Right ventricle myocardium inferior (tissue), 1 donor: ENCODE measurements around the gene RNF213. TPM values are rescaled to one million over a fixed set of nuclear protein-coding genes. Genes with fewer than 3 reads are reported as not detected.

Experiments used
- ATAC-seq: fragments of 200-7000 bp; cut with Tn5 transposase; one replicate; pipeline ENCODE4 v1.9.1; 2020; ENCODE audit warnings: mild to moderate bottlenecking, moderate library complexity
- DNase-seq: peaks from one replicate; pipeline ENCODE4 v3.0.0; 2021; ENCODE audit errors: missing footprints
- intact Hi-C: fragments of 100-400 bp; cut with DNase I; formaldehyde crosslinking; loops from one replicate; pipeline ENCODE4 v1.11.0; 2022
- total RNA-seq: library from RNA; stranded (reverse); fragmentation: NEBNext Ultra II Directional; extraction: Animal tissue kit (Norgen Biotek cat#: 25700); gene quantifications from one replicate; pipeline ENCODE4 v1.2.1, GENCODE V29; 2021
- donor health status: DM: no; HTN: yes; CAD: no; lungs with severe emphysema.

Gene RNF213
- total RNA-seq, 1 donor from 2014 or later, result 28.6 TPM

DNA sequence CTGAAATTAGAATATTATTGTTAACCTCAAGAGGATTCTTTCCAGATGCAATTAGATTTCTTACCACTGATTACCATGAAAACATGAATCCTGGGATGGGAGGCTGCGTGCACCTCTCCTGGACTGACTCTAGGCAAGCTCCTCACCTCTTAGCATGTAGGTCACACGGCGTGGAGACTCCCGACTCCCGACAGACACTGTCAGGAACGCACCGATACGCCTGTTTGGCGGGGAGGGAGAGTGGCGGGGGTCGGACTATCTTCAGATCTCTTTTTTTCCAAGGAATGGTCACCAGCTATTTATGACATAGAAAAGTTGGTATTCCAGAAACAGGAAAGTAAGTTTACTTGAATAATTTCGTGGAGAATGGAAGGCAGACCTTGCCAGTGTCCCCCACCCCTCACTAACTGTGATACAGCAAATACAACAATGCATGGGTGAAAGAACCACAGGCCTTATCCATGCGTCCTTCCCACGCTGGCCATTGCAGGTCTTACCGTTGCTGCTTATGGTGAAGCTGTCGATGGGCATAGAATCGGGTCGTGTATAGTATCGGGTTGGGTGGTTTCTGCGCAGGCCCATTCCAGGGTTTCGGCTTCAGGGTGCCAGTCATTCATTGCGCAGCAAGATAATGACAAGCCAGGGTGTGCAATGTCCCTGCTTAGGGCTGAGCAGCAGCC is 91.7 kb downstream of the RNF213 start:
- intact Hi-C loops, result no loop called here
- DNase-seq, result no peak
- no peak for ATAC-seq

DNA sequence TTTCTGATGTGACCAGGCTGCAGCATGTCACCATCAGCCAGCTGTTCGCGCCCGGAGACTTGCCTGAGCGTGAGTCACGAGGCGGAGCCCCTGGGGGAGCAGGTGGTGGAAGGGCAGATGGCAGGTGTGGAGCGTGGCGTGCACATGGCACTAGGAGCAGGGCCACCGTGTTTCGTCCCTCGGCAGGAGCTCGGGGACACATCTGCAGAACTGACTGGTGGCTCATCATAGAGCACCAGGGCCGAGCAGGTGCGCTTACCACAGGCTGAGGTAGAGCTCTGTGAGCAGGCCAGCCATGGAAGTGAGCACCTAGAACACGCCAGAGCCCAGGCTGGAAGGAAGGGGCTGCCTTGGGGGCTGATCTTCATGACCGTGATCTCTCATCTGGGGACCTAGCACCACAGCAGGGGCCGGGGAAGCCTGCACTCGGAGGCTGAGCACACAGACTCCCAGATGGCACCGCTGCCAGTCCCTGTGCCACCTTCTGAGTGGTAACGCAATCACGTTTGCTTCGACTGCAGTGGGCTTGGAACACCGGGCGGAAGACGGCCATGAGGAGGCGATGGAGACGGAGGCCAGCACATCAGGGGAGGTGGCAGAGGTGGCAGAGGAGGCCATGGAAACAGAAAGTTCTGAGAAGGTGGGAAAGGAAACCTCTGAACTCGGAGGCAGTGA is 92.5 kb downstream of the RNF213 start:
- ATAC-seq (no peak), DNase-seq (no peak)
- intact Hi-C loops, result no loop called here

DNA sequence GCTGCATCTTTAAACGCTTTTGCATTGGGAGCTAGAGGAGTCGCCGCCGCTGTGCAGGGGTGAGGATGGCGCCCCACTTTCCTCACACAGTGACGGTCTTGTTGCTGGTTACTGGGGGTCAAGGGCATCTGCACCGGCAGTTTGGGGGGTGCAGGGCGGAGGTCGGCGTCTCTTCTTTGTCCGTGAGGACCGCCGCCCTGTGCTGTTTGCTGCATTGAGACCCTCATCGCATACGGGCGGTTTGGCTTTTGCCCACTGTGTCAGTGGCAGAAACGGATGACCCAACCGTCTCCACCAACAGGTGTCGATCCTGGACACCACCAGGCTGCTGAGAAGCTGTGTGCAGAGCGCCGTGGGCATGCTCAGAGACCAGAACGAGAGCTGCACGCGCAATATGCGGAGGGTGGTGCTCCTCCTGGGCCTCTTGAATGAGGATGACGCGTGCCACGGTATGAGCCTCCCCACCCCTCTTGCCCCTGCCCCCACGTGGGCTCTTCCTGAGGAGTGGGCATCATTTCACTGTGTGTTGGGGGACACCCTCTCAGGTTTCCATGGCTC is 93.1 kb downstream of the RNF213 start:
- intact Hi-C loops, result no loop called here
- ATAC-seq (no peak), DNase-seq (no peak)

GRCh38 chr17:80354336-80354735 is 93.7 kb downstream of the RNF213 start:
- intact Hi-C loops, result no loop called here
- no peak for DNase-seq
- no peak for ATAC-seq

DNA sequence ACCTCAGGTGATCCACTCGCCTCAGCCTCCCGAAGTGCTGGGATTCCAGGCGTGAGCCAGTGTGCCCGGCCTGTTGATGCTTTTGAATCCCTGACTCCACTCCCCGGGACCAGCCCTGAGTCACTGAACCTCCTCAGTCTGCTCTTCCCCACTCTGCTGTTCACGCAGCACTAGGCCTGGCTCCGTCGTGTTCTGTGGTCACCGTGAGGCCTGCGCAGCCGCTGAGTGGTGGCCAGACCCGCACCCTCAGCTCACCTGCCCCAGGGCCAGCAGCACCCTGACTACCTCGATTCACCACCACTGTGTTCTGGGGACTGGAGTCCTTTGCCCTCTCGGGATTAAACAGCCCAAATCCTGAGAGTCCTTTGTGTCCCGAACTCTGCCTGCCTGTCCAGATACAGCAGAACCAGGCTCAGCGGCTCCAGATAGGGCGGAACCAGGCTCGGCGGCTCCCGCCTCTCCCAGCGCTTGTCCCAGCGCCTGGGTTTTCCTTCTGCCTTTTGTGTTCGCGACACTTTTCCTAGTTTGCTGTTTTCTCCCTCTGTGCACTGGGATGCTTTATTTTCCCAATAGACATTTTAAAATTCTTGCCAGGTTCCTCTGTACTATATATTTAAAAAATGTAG is 95.7 kb downstream of the RNF213 start:
- intact Hi-C loops, result no loop called here
- no peak for DNase-seq
- no peak for ATAC-seq

DNA sequence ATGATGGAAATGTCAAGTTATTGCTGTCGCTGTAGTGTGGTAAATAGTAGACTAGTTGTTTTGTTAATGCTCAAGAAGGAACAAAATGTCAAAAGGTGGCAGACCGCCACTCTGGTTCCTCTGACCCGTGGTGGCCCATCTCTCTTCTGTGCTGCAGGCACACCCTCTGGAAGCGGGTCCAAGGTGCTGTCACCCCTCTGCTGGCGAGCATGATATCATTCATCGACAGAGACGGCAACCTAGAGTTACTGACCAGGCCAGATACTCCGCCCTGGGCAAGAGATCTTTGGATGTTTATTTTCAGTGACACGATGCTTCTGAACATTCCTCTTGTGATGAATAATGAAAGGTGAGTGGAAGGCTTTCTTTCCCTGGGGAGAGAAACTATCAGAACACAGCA is 97.5 kb downstream of the RNF213 start:
- no peak for ATAC-seq
- intact Hi-C loops, result no loop called here

DNA sequence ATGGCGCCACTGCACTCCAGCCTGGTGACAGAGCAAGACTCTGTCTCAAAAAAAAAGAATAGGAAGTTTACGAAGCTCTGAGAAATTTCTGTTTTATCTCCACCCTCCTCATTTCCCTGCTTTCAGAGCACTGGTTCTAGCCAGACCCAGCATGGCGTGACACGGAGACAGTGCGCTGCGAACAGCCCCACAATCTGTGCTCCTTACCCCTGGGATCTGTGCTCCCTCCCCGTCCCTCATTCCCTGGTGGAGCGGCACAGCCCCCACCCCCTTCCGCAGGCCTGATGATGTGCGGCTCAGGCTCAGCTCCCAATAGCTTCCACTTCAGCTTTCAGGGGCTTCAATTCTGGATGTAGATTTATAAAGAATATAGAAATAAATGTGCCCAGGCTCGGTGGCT is 98.2 kb downstream of the RNF213 start:
- DNase-seq (no peak), ATAC-seq (no peak)
- intact Hi-C loops, result no loop called here

More for the DNA sequence above, 97.5 kb downstream of the RNF213 start:
- no peak for DNase-seq

DNA sequence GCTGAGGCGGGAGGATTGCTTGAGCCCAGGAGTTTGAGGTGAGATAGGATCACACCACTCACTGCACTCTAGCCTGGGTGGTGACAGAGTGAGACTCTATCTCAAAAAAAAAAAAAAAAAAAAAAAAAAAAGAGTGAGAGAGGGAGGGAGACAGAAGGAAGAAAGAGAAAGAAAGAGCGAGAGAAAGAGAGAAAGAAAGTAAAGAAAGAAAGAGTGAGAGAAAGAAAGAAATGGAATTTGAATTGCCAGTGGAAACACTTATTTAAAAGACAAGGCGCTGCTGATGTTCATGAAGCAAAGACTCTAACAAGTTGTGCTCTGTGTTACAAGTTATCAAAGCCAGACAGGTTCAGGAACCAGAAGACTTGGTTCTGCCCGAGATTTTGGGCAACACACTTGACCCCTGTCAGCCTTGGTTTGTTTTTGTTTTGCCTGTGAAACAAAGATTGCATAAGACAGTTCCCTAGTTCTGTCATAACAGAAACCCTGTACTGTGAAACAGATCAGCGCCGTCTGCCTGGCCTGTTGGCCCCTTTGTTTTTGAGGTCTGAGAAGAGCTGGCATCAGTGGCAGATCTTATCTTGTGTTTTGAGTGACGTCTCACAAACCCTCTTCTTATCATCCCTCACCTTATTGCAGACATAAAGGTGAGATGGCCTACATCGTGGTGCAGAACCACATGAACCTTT is 98.9 kb downstream of the RNF213 start:
- no peak for DNase-seq
- intact Hi-C loops, result no loop called here
- no peak for ATAC-seq

GRCh38 chr17:80360396-80360795 is 99.7 kb downstream of the RNF213 start:
- DNase-seq, result no peak
- ATAC-seq, result no peak
- intact Hi-C loops, result no loop called here

DNA sequence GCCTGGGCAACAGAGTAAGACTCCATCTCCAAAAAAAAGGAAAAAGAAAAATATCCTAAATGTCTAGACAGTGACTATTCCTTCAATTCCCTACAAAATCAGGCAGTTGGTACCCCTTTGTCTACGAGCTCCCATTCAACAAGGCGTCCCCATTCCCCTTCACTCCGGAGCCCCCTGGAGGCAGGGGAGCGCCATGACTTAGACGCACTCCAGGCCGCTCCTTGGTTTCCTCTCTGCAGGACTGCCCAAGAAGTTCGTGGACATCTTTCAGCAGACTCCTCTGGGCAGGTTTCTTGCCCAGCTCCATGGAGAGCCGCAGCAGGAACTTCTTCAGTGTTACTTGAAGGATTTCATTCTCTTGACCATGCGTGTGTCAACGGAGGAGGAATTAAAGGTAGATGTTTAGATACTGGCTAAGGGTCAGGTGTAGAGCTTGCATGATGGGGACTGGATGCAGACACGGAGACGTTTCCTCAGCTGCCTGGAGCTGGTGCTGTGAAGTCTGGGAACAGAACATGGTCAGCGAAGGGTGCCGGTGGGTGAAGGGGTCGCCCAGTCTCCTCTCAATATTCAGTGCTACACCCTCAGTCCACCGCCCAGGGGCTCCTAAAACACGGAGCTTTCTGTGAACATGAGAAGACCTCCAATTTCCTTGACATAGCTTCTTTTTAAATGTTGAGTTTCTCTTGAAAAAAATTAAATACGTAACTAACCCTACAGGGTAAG is 101.0 kb downstream of the RNF213 start:
- DNase-seq, result no peak
- no peak for ATAC-seq
- intact Hi-C loops, result no loop called here

DNA sequence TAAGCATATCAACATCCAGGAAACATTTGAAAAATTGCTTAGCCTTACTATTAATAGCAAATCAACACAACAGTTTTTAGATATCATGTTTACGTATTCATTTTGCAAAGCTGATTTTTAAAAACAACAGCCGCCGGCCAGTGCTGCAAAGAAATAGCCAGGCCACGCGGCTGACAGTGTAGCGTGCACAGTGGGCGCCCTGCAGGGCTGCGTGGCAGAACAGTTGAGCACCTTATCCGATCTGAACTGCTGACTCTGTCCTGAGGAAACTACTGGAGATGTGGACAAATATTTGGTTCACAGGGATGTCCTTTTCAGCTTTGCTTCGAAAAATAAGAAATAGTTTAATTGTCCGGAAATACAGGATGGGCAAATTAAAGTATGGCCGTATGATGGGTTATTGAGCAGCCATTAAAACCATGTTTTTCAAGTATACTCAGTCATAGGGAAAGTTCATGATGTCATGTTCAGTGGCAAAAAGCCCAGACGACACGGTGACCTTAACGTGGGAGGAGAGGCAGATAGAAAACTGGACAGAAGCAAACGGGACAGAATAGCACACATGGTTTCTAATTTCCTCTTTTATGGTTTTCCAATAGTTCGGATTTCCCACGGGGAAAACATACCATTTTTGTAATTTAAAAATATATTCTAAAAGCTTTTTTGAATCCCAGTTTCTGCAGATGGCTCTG is 101.9 kb downstream of the RNF213 start:
- intact Hi-C loops, result no loop called here
- peak; percentile 79 for ATAC-seq
- no peak for DNase-seq

DNA sequence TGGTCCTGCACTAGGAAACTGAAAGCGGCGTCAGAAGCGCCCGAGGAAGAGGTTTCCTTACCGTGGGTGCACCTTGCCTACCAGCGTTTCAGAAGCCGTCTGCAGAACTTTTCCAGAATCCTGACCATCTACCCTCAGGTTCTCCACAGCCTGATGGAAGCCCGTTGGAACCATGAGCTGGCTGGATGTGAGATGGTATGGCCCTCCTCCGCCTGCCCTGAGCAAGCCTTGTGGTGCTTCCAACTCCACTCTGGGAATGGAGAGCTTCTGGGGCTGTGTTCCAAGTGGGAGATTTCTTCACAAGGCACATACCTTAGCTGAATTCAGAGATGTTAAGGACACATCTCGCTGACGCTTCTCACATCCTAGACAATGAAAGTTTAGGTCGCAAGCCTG is 102.5 kb downstream of the RNF213 start:
- no peak for DNase-seq
- no peak for ATAC-seq
- intact Hi-C loops, result no loop called here

DNA sequence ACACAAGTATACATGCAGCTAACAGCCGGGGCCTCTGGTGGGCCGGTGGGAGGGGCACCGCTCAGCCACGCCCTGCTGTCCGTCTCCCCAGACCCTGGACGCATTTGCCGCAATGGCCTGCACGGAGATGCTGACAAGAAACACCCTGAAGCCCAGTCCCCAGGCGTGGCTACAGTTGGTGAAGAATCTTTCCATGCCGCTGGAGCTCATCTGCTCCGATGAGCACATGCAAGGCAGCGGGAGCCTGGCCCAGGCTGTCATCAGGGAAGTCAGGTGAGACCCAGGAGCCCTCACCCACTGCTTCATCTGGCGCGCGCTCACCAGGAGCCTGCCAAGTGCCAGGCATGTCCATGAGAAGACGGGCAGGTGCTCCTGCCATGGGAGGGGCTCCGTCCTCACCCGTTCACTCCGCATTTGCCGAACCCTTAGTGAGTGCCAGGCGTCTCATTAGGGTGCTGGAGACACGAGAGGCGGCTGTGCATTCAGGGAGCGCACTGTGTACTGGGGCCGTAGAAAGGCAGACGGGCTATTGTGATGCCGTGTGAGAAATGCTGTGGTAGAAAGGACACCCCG is 103.0 kb downstream of the RNF213 start:
- DNase-seq (no peak), ATAC-seq (no peak)
- intact Hi-C loops, result no loop called here

GRCh38 chr17:80364091-80364691 is 103.5 kb downstream of the RNF213 start:
- intact Hi-C loops, result no loop called here
- no peak for DNase-seq
- peak; percentile 14 for ATAC-seq

- no peak for DNase-seq
- ATAC-seq, result no peak
- intact Hi-C loops, result no loop called here
Measured at GRCh38 chr17:80365001-80365965, 104.6 kb downstream of the RNF213 start.

DNA sequence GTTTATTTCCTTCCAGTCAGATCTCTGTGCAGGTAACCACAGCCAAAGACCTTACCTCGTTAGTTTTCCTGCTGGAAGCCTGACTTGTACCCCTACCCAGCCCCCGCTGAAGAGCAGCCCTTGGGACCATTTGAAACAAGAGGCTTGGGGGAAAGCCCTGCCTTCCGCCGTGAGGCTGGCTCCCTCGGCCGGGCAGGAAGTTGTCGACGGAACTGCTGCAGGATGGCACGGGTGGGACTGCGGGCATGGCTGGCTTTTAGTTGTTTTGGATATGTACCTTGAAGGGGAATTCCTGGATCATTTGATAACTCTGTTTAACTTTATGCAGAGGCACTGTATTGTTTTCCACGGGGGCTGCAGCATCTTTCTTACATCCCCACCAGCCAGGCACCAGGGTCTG is 105.3 kb downstream of the RNF213 start:
- intact Hi-C loops, result no loop called here
- no peak for DNase-seq

More for the DNA sequence above, 105.3 kb downstream of the RNF213 start:
- no peak for ATAC-seq
